NB4 (cell line): ENCODE data around the gene COMP.

Experiments
- DNase-seq: peaks from one replicate; pipeline ENCODE4 v3.0.0; 2010; ENCODE audit warnings: low read depth
- H3K4me3 ChIP-seq: one replicate; pipeline ENCODE4 v1.5.1; 2011; ENCODE audit warnings: mild to moderate bottlenecking, low read depth, low read length, moderate library complexity
- MYC ChIP-seq: IDR thresholded peaks from 2 replicates; pipeline ENCODE4 v1.6.1; 2011; ENCODE audit warnings: low read depth, low read length
- POLR2A ChIP-seq: IDR thresholded peaks from 2 replicates; pipeline ENCODE4 v1.6.1; 2011; ENCODE audit warnings: mild to moderate bottlenecking; ENCODE audit not compliant: insufficient read length; ENCODE audit errors: extremely low read depth
- TF ChIP-seq, protein P1 (sequence below): IDR thresholded peaks from one replicate; pipeline ENCODE4 v1.5.1; 2012; ENCODE audit warnings: low read depth, low read length

Gene COMP

DNA sequence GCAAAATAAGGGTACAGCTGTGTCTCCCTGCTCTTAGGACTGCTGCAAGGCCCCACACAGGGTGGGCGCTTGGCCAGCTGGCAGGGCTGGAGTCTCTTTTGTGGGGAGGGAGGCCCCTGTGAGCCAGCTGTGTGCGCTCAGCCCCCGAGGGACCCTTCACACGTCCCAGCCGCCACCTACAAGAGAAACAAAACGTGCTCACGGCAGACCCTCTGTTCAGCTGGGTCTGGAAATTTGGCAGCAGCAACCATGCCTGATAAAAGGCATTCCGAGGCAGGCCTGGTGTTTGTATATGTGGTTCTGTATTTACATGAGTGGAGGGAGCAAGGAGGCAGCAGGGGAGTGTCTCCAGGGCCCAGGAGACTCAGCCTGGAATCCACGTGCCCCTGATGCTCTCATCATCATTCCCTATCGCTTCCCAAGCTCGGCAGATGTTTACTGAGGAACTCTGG lies 57.9 kb downstream of the COMP start:
- H3K4me3 ChIP-seq: no peak overlapping the region
- TF ChIP-seq MYC: no peak
- TF ChIP-seq, protein P1, sequence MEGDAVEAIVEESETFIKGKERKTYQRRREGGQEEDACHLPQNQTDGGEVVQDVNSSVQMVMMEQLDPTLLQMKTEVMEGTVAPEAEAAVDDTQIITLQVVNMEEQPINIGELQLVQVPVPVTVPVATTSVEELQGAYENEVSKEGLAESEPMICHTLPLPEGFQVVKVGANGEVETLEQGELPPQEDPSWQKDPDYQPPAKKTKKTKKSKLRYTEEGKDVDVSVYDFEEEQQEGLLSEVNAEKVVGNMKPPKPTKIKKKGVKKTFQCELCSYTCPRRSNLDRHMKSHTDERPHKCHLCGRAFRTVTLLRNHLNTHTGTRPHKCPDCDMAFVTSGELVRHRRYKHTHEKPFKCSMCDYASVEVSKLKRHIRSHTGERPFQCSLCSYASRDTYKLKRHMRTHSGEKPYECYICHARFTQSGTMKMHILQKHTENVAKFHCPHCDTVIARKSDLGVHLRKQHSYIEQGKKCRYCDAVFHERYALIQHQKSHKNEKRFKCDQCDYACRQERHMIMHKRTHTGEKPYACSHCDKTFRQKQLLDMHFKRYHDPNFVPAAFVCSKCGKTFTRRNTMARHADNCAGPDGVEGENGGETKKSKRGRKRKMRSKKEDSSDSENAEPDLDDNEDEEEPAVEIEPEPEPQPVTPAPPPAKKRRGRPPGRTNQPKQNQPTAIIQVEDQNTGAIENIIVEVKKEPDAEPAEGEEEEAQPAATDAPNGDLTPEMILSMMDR: no peak
- TF ChIP-seq POLR2A: no peak

More for the DNA sequence above, 57.9 kb downstream of the COMP start:
- DNase-seq: no peak
